A673 (cell line): ENCODE results near the gene RBFOX2.

ENCODE experiments used
- EZH2 ChIP-seq: fragments of 200-600 bp; sonication (generic); IDR thresholded peaks from 2 replicates; pipeline ENCODE4 v1.6.1; 2017; ENCODE audit warnings: borderline replicate concordance, low read depth, mild to moderate bottlenecking, mixed read lengths, antibody characterized with exemption, low read length; ENCODE audit not compliant: poor library complexity, severe bottlenecking
- TF ChIP-seq, protein P1 (sequence below): fragments of 300-800, 200-600 bp; sonication (generic); conservative IDR thresholded peaks from 2 replicates; pipeline ENCODE4 v1.5.1; 2017; ENCODE audit warnings: low read depth, mild to moderate bottlenecking, antibody characterized with exemption, low read length, moderate library complexity, mixed read lengths

DNA sequence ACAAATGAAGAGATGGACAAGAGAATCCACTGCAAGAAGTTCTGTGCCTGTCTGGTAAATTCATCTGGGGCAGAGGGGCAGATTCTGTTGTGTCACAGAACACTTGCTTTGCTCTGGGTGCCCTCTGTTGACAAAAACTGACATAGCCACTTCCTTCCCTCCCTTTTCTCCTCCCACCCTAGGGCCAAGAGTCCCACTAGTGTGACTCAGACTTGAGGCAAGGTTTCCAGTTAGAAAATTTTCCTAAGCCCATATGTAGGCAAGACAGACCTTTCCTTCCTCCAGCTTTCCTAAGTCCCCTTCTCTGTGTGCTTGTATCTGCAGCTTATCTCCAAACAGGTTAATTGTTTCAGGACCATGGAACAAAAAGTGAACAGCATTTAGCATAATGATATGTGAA is 106.8 kb downstream of the RBFOX2 start:
- TF ChIP-seq EZH2, result no peak
- TF ChIP-seq, protein P1, sequence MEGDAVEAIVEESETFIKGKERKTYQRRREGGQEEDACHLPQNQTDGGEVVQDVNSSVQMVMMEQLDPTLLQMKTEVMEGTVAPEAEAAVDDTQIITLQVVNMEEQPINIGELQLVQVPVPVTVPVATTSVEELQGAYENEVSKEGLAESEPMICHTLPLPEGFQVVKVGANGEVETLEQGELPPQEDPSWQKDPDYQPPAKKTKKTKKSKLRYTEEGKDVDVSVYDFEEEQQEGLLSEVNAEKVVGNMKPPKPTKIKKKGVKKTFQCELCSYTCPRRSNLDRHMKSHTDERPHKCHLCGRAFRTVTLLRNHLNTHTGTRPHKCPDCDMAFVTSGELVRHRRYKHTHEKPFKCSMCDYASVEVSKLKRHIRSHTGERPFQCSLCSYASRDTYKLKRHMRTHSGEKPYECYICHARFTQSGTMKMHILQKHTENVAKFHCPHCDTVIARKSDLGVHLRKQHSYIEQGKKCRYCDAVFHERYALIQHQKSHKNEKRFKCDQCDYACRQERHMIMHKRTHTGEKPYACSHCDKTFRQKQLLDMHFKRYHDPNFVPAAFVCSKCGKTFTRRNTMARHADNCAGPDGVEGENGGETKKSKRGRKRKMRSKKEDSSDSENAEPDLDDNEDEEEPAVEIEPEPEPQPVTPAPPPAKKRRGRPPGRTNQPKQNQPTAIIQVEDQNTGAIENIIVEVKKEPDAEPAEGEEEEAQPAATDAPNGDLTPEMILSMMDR, result peak; percentile 79
